Trophoblast cell (in vitro differentiated cells and primary cell): ENCODE results near the gene TMED7.
A peak's percentile ranks its signal among the peaks of the same experiment; 100 is the strongest.

Experiments
- DNase-seq, 2 donors: peaks; one replicate each; pipeline ENCODE4 v3.0.0-alpha.2; 2016
- H2AFZ ChIP-seq: 2 replicates; pipeline ENCODE4 v1.6.1; 2013; ENCODE audit warnings: low read length, moderate library complexity, mild to moderate bottlenecking; ENCODE audit not compliant: insufficient read depth, poor library complexity
- H2AK5ac ChIP-seq: 2 replicates; pipeline ENCODE4 v1.6.1; 2013; ENCODE audit warnings: mild to moderate bottlenecking, low read length
- H2BK120ac ChIP-seq: 2 replicates; pipeline ENCODE4 v1.6.1; 2013; ENCODE audit warnings: low read length, mild to moderate bottlenecking, moderate library complexity; ENCODE audit not compliant: insufficient read depth, poor library complexity
- H2BK12ac ChIP-seq: 2 replicates; pipeline ENCODE4 v1.6.1; 2013; ENCODE audit warnings: mild to moderate bottlenecking, low read length, moderate library complexity
- H2BK5ac ChIP-seq: 2 replicates; pipeline ENCODE4 v1.6.1; 2013; ENCODE audit warnings: low read length, low read depth, moderate library complexity, mild to moderate bottlenecking; ENCODE audit not compliant: poor library complexity
- H3K14ac ChIP-seq: 2 replicates; pipeline ENCODE4 v1.6.1; 2013; ENCODE audit warnings: mild to moderate bottlenecking, low read length
- H3K18ac ChIP-seq: 2 replicates; pipeline ENCODE4 v1.6.1; 2013; ENCODE audit warnings: mild to moderate bottlenecking, low read length
- H3K23ac ChIP-seq: 2 replicates; pipeline ENCODE4 v1.6.1; 2013; ENCODE audit warnings: low read length
- H3K27ac ChIP-seq: 2 replicates; pipeline ENCODE4 v1.5.1; 2013; ENCODE audit warnings: low read depth, mild to moderate bottlenecking, inconsistent platforms, low read length, moderate library complexity
- H3K27me3 ChIP-seq: 2 replicates; pipeline ENCODE4 v1.6.1; 2013; ENCODE audit warnings: inconsistent platforms, mild to moderate bottlenecking, low read length, moderate library complexity; ENCODE audit not compliant: insufficient read depth
- H3K36me3 ChIP-seq, 2 experiments: 1 replicate in 1 of 2; 2 replicates in 1 of 2; pipeline ENCODE4 v1.6.1; 2013; ENCODE audit warnings: low read length in 2 of 2, mild to moderate bottlenecking in 2 of 2, moderate library complexity in 1 of 2; ENCODE audit not compliant: insufficient read depth in 2 of 2, control insufficient read depth in 1 of 2
- H3K4ac ChIP-seq: 2 replicates; pipeline ENCODE4 v1.6.1; 2013; ENCODE audit warnings: low read depth, mild to moderate bottlenecking, low read length, moderate library complexity
- H3K4me1 ChIP-seq, 2 experiments: 1 replicate in 1 of 2; 2 replicates in 1 of 2; pipeline ENCODE4 v1.6.1; 2013; ENCODE audit warnings: low read length in 2 of 2, mild to moderate bottlenecking in 2 of 2, moderate library complexity in 1 of 2; ENCODE audit not compliant: insufficient read depth in 2 of 2, control insufficient read depth in 1 of 2
- H3K4me2 ChIP-seq: 2 replicates; pipeline ENCODE4 v1.6.1; 2013; ENCODE audit warnings: inconsistent platforms, mild to moderate bottlenecking, low read length, moderate library complexity
- H3K4me3 ChIP-seq: 2 replicates; pipeline ENCODE4 v1.5.1; 2013; ENCODE audit warnings: mild to moderate bottlenecking, low read depth, low read length, inconsistent platforms
- H3K79me1 ChIP-seq: one replicate; pipeline ENCODE4 v1.6.1; 2013; ENCODE audit warnings: low read length
- H3K79me2 ChIP-seq: 2 replicates; pipeline ENCODE4 v1.6.1; 2013; ENCODE audit warnings: low read length, mild to moderate bottlenecking; ENCODE audit not compliant: control insufficient read depth, insufficient read depth, poor library complexity
- H3K9ac ChIP-seq: 2 replicates; pipeline ENCODE4 v1.6.1; 2013; ENCODE audit warnings: mild to moderate bottlenecking, low read length
- H3K9me3 ChIP-seq: 2 replicates; pipeline ENCODE4 v1.6.1; 2013; ENCODE audit warnings: low read depth, mild to moderate bottlenecking, control low read depth, inconsistent platforms, low read length; ENCODE audit not compliant: insufficient read depth
- H4K12ac ChIP-seq: 2 replicates; pipeline ENCODE4 v1.6.1; 2013; ENCODE audit warnings: low read depth, mild to moderate bottlenecking, low read length, moderate library complexity
- H4K8ac ChIP-seq: 2 replicates; pipeline ENCODE4 v1.6.1; 2013; ENCODE audit warnings: low read depth, mild to moderate bottlenecking, low read length, moderate library complexity
- H4K91ac ChIP-seq: one replicate; pipeline ENCODE4 v1.6.1; 2013; ENCODE audit warnings: low read depth, mild to moderate bottlenecking, low read length, moderate library complexity
- WGBS: extraction: QIAGEN DNeasy Blood & Tissue Kit; methylation state at CpG from one replicate; pipeline ENCODE4 v1.1.7; 2013; ENCODE audit warnings: missing lambda C conversion rate; ENCODE audit not compliant: insufficient read length, insufficient coverage; ENCODE audit errors: extremely low coverage; 5-methylcytosine and 5-hydroxymethylcytosine counted together

Gene TMED7

DNA sequence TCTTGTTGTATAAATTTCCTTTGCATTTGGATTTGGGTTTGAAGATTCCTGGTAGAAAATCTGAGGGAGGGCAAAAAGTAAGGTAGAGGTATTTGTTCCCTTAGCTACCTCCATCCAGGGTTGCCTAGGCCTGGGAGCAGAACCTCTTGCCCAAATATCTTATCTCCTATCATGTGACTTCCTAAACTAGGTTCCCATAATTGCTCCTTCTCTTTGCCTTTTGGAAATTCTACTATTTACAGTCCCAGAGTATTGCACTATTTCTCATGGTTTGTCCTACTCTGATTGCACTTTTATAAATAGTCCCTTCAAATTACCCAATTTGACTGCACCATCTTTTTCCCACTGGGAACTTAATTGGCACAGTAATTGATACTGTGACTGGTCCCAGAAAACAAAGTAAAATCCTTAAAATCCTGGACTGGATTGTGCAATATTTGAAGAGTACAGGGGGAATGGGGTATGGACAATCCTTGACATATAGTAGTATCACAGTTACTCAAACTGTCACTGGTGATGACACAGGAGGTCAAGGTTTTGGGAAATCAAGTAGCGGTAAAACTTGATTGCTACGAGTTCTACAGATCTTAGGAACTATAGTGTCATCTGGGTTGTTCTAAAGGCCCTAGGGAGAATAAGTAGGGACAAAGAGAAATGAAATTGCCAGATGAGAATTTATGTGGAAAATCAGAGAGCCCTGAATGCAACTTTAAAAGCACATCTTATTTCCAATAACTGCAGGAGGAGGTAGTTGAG is 31.5 kb upstream of the TMED7 start:
- Histone ChIP-seq H3K9ac (no peak overlapping the region), H3K79me1 (no peaks in the 10 kb centered on the region), H4K12ac (no peak overlapping the region), H3K79me2 (no peaks in the 10 kb centered on the region), H3K4me2 (no peak overlapping the region), H3K4ac (no peak overlapping the region), H3K4me3 (no peak overlapping the region), H3K23ac (no peak overlapping the region), H3K9me3 (no peaks in the 10 kb centered on the region), H4K8ac (no peak overlapping the region), H3K27ac (no peak overlapping the region), H3K14ac (no peak overlapping the region), H2AK5ac (no peak overlapping the region), H2BK120ac (no peak overlapping the region), H2BK5ac (no peak overlapping the region), H2AFZ (no peak overlapping the region), H3K4me1 (no peaks in the 10 kb centered on the region), H3K18ac (no peak overlapping the region), H3K27me3 (no peaks in the 10 kb centered on the region), H3K36me3 (no peaks in the 10 kb centered on the region), H4K91ac (no peak overlapping the region), H2BK12ac (no peak overlapping the region)
- WGBS = no CpG with 5 or more reads among the region's 2 CpGs
- peak in 1 of 2 donors; percentile 3 for DNase-seq

DNA sequence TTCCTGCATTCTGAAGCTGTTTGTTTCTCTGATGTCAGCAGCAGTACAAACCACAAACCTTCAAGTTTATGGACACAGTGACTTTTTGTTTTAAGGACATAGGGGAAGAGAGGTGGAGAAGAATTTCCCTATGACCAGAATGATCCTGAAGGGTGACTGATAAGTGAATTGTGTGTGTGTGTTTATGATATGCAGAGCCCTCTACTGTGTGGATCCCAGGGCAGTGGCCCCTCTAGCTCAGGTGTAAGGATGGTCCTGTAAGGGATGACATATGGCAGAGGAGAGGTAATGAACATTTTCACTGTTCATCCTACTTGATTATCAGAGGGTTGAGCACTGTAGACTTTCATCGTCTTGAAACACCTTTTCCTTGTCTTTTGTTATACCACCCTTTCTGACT is 30.6 kb upstream of the TMED7 start:
- H3K4me2 ChIP-seq = no peak overlapping the region
- no peak overlapping the region for H3K4me3 ChIP-seq
- no peak overlapping the region for H2BK120ac ChIP-seq
- no peak overlapping the region for H4K91ac ChIP-seq
- H3K79me2 ChIP-seq = no peaks in the 10 kb centered on the region
- H2AK5ac ChIP-seq = no peak overlapping the region
- no peak overlapping the region for H2BK12ac ChIP-seq
- H4K8ac ChIP-seq = no peak overlapping the region
- no peaks in the 10 kb centered on the region for H3K9me3 ChIP-seq
- no peak overlapping the region for H3K14ac ChIP-seq
- H3K4ac ChIP-seq = no peak overlapping the region
- no peak overlapping the region for H3K27ac ChIP-seq
- WGBS = no CpG with 5 or more reads among the region's 1 CpG
- no peak overlapping the region for H3K18ac ChIP-seq
- H3K23ac ChIP-seq = no peak overlapping the region
- H3K79me1 ChIP-seq = no peaks in the 10 kb centered on the region
- H2BK5ac ChIP-seq = no peak overlapping the region
- H4K12ac ChIP-seq = no peak overlapping the region
- H2AFZ ChIP-seq = no peak overlapping the region
- no peak overlapping the region for H3K9ac ChIP-seq
- H3K4me1 ChIP-seq = no peaks in the 10 kb centered on the region
- no peak for DNase-seq
- H3K27me3 ChIP-seq = no peaks in the 10 kb centered on the region
- H3K36me3 ChIP-seq = no peaks in the 10 kb centered on the region

DNA sequence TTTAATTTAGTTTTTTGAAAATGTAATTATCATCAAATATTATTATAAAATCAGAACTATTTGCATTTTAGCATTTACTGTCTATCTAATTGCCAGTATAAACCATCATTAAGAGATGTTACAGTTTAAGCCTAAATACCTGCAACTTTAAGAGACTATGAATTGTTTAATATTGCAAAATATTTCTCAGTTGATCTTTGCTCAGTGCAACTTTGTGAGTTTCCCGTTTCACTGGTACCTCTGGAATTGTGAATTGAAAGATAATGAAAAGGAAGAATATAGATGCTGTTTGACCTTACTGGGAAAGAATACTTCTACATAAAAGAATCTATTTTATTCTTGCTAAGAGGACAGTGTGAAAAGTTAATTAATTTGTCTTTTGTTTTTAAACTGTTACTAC is 30.2 kb upstream of the TMED7 start:
- no peaks in the 10 kb centered on the region for H3K36me3 ChIP-seq
- no peak overlapping the region for H4K8ac ChIP-seq
- no peak overlapping the region for H3K23ac ChIP-seq
- no peaks in the 10 kb centered on the region for H3K4me1 ChIP-seq
- WGBS = no CpG with 5 or more reads among the region's 1 CpG
- no peaks in the 10 kb centered on the region for H3K9me3 ChIP-seq
- H3K79me2 ChIP-seq = no peaks in the 10 kb centered on the region
- H2AFZ ChIP-seq = no peak overlapping the region
- no peak overlapping the region for H3K14ac ChIP-seq
- H2AK5ac ChIP-seq = no peak overlapping the region
- no peak overlapping the region for H3K18ac ChIP-seq
- H3K9ac ChIP-seq = no peak overlapping the region
- no peak overlapping the region for H3K27ac ChIP-seq
- no peaks in the 10 kb centered on the region for H3K79me1 ChIP-seq
- no peak overlapping the region for H2BK120ac ChIP-seq
- DNase-seq = no peak
- no peak overlapping the region for H3K4ac ChIP-seq
- no peak overlapping the region for H2BK12ac ChIP-seq
- H4K12ac ChIP-seq = no peak overlapping the region
- H3K4me2 ChIP-seq = no peak overlapping the region
- no peaks in the 10 kb centered on the region for H3K27me3 ChIP-seq
- H2BK5ac ChIP-seq = no peak overlapping the region
- H4K91ac ChIP-seq = no peak overlapping the region
- H3K4me3 ChIP-seq = no peak overlapping the region

DNA sequence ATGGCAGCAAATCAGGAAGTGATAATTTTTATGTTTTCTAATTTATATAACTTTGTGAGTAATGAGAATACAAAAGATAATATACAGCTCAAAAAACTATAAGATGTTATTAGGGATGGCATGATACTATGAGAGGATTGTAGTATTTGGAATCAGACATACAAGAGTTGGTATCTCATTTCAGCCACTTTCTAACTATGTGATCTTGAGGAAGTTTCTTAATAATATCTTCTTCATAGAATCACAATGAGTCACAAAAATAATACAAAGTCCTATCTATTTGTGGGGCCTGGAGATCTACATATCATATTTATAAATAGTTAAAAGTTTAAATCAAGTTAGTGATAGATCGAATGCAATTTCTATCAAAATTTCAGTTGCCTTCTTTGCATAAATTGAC is 23.7 kb upstream of the TMED7 start:
- no peak overlapping the region for H3K4me2 ChIP-seq
- H3K9ac ChIP-seq = no peak overlapping the region
- H3K14ac ChIP-seq = no peak overlapping the region
- H2BK5ac ChIP-seq = no peak overlapping the region
- H3K27ac ChIP-seq = no peak overlapping the region
- H3K9me3 ChIP-seq = no peaks in the 10 kb centered on the region
- H4K8ac ChIP-seq = no peak overlapping the region
- H3K36me3 ChIP-seq = no peaks in the 10 kb centered on the region
- no peak for DNase-seq
- no peaks in the 10 kb centered on the region for H3K27me3 ChIP-seq
- no peaks in the 10 kb centered on the region for H3K4me1 ChIP-seq
- no peak overlapping the region for H4K12ac ChIP-seq
- no peak overlapping the region for H4K91ac ChIP-seq
- no peaks in the 10 kb centered on the region for H3K79me1 ChIP-seq
- WGBS = no CpG with 5 or more reads among the region's 1 CpG
- H2BK12ac ChIP-seq = no peak overlapping the region
- no peak overlapping the region for H2AFZ ChIP-seq
- no peak overlapping the region for H2AK5ac ChIP-seq
- H3K18ac ChIP-seq = no peak overlapping the region
- H3K4me3 ChIP-seq = no peak overlapping the region
- no peaks in the 10 kb centered on the region for H3K79me2 ChIP-seq
- no peak overlapping the region for H3K4ac ChIP-seq
- H2BK120ac ChIP-seq = no peak overlapping the region
- H3K23ac ChIP-seq = no peak overlapping the region
